HFFc6 (cell line): ENCODE results near the gene TFAP2E. TPM values are rescaled to one million over a fixed set of nuclear protein-coding genes. Genes with fewer than 3 reads are reported as not detected.

ENCODE experiments used
- DNase-seq: peaks from one replicate; pipeline ENCODE4 v3.0.0-alpha.2; 2018
- H3K27ac Mint-ChIP-seq: 2 replicates; pipeline ENCODE4 v1.8.0; 2020; ENCODE audit warnings: mild to moderate bottlenecking, mixed read lengths
- H3K27me3 Mint-ChIP-seq: 2 replicates; pipeline ENCODE4 v1.8.0; 2021; ENCODE audit warnings: mild to moderate bottlenecking, moderate library complexity, mixed read lengths; ENCODE audit not compliant: insufficient read depth
- H3K36me3 Mint-ChIP-seq: 2 replicates; pipeline ENCODE4 v1.8.0; 2021; ENCODE audit warnings: low read depth, mixed read lengths
- H3K4me1 Mint-ChIP-seq: 2 replicates; pipeline ENCODE4 v1.8.0; 2020; ENCODE audit warnings: low read depth, mixed read lengths
- H3K4me3 Mint-ChIP-seq: 2 replicates; pipeline ENCODE4 v1.8.0; 2020; ENCODE audit warnings: mild to moderate bottlenecking, moderate library complexity, mixed read lengths
- H3K9me3 Mint-ChIP-seq: 2 replicates; pipeline ENCODE4 v1.8.0; 2020; ENCODE audit warnings: mild to moderate bottlenecking, mixed read lengths
- CTCF ChIP-seq: fragments of 200-600 bp; sonication (generic); IDR thresholded peaks from 2 replicates; pipeline ENCODE4 v1.5.0; 2021; ENCODE audit warnings: antibody characterized with exemption, mild to moderate bottlenecking
- total RNA-seq, 6 experiments: library from RNA; stranded (reverse); fragmentation: NEBNext Ultra II Directional; extraction: Animal tissue kit (Norgen Biotek cat#: 25700); gene quantifications; 2 replicates in 1 of 6; 3 replicates in 5 of 6; pipeline ENCODE4 v1.2.3, GENCODE V29; 2021

The TFAP2E gene
- total RNA-seq, 6 experiments from 2014 or later, result 0.11 to 0.21 (median 0.13) TPM

- peaks cover 4% of the 10 kb centered on the region for H3K27me3 Mint-ChIP-seq
- TF ChIP-seq CTCF, result no peak
- peak overlapping the region; percentile 67 for H3K27ac Mint-ChIP-seq
- H3K4me1 Mint-ChIP-seq, result peaks cover 38% of the 10 kb centered on the region
- H3K9me3 Mint-ChIP-seq, result no peaks in the 10 kb centered on the region
- no peak for DNase-seq
- peaks cover 17% of the 10 kb centered on the region for H3K36me3 Mint-ChIP-seq
- peak overlapping the region; percentile 95 for H3K4me3 Mint-ChIP-seq
Observed at GRCh38 chr1:35554266-35555211, 18.6 kb upstream of the TFAP2E start.

GRCh38 chr1:35555212-35555584, 17.9 kb upstream of the TFAP2E start:
- Mint-ChIP-seq H3K27ac (peak overlapping the region; percentile 67), H3K27me3 (peaks cover 4% of the 10 kb centered on the region), H3K9me3 (no peaks in the 10 kb centered on the region), H3K4me1 (peaks cover 43% of the 10 kb centered on the region), H3K4me3 (peak overlapping the region; percentile 95), H3K36me3 (peaks cover 17% of the 10 kb centered on the region)
- DNase-seq, result no peak
- TF ChIP-seq CTCF, result no peak

GRCh38 chr1:35555601-35556477, 17.3 kb upstream of the TFAP2E start:
- Mint-ChIP-seq H3K27me3 (peaks cover 4% of the 10 kb centered on the region), H3K4me1 (peaks cover 43% of the 10 kb centered on the region), H3K27ac (peak overlapping the region; percentile 67), H3K4me3 (peak overlapping the region; percentile 95), H3K9me3 (no peaks in the 10 kb centered on the region), H3K36me3 (peaks cover 17% of the 10 kb centered on the region)
- peak; percentile 85 for DNase-seq
- no peak for TF ChIP-seq CTCF

GRCh38 chr1:35556484-35557117, 16.5 kb upstream of the TFAP2E start:
- Mint-ChIP-seq H3K4me1 (peaks cover 50% of the 10 kb centered on the region), H3K9me3 (no peaks in the 10 kb centered on the region), H3K27me3 (peaks cover 6% of the 10 kb centered on the region), H3K27ac (peak overlapping the region; percentile 67), H3K4me3 (peak overlapping the region; percentile 95), H3K36me3 (peaks cover 16% of the 10 kb centered on the region)
- TF ChIP-seq CTCF, result no peak
- DNase-seq, result no peak

- no peak; the same call in 1 of the 2 replicates for TF ChIP-seq CTCF
- Mint-ChIP-seq H3K4me3 (peak within 1 kb of the TSS; percentile 95), H3K4me1 (peaks cover 55% of the 10 kb centered on the region), H3K36me3 (peaks cover 11% of the 10 kb centered on the region), H3K27ac (peak within 1 kb of the TSS; percentile 89), H3K27me3 (peaks cover 6% of the 10 kb centered on the region), H3K9me3 (no peaks in the 10 kb centered on the region)
- DNase-seq, result peak; percentile 72
Observed at GRCh38 chr1:35557118-35557610, 15.9 kb upstream of the TFAP2E start, which contains the start of gene KIAA0319L. Gene KIAA0319L (minus strand): TSS chr1:35557403. CDS start chr1:35554491, 2,912 bp downstream.
